Stimulated activated CD8-positive, alpha-beta memory T cell treated with anti-CD3 and anti-CD28 coated beads, Interleukin-12 subunit alpha, Interleukin-12 subunit beta, amount 100 ng/mL, for 1 hour (primary cell): Measurements from ENCODE around the gene CSK.

Experiments
- DNase-seq: peaks from one replicate; pipeline ENCODE4 v3.0.0-alpha.2; 2020; ENCODE audit warnings: low read depth

CSK gene

DNA sequence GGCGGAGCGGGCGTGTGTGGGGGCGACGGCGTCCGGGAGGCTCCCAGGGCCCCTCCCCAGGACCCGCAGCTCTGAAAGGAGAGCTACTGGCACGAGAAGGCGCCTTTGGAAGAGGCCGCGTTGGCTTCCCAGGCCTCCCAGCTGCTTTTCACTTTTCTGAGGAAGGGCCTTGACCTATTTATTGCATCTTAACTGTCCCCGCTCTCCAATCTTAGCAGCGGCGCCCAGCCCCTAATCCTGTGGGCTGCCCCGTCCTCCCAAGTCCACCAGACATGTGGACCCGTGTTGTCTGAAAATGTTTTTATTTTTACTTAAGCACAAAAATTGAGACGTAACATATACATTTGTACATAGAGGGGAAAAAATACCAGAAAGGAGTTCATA is 61.6 kb downstream of the CSK start:
- no peak for DNase-seq

DNA sequence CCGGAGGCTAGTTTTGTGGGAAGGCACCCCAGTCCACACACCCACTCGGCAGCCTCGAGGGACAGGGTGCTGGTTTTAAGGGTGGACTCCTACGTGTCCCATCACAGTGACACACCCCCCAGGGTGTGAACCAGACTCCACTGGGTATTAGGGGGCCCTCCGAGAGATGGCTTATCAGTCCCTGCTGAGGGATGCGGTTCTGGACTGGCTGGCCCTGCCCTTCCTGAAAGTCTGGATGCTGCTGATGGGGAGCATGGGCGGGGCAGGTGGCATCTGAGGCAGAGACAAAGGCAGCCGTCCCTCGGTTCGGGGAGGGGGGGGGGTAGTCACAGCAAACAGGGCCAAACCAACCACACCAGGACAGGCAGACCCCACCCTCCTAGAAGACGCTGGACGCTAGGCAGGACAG is 62.0 kb downstream of the CSK start:
- no peak for DNase-seq

DNA sequence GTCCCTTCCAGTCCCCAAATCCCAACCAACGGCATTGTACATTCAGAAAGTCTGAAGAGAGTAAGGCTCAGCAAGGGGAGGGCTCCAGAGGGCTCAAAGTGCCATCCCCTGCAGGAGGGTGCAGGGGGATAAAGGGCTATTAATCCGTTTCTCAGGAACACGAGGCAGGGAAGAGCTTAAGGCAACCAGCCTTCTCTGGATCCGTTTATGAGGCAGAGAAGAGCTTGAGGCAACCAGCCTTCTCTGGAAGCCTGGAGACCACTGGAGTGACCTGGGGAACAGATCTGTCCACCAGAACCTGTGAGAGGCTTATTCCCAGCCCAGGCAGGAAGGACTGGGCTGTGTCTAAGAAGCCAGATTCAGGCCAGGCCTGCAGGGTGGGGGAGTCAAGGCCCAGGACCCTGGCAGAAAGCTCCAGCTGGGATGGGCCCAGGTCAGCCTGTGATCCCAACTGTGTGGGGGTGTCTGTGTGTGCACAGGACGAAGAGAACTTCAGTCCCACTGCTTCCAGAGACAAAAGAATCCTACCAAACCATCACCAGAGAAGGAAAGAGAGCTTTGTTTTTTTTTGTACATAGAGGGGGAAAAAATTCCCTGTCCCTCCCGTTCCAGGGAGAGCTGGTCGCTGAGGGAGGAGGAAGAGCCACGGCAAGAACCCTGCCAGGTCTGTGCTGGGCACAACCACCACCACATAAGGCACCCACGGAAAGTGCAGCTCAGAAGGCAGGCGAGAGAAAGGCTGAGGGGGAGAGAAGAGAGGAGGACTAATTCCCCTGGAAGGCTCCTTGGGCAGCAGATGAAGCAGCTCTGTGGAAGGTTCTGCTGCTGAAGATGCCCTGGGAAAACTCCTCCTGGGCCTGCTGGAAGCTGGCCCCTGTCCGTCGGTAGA is 62.7 kb downstream of the CSK start:
- no peak for DNase-seq

DNA sequence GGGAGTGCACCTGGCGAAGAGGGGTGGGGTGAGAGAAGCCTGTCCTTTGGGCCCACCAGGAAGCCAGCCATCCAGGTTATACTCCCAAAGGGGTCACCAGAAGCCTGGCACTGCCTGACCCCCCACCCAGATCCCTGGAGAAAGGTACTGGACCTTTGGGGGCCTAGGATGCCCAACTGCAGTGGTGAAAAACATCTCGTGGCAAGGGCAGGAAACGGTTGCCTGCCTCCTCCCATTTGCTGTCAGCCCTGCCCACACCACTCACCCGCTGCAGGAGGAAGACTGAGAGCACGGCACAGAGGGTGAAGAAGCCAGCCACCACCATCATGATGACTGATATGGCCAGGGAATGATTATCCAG is 63.3 kb downstream of the CSK start:
- DNase-seq: peak; percentile 29

DNA sequence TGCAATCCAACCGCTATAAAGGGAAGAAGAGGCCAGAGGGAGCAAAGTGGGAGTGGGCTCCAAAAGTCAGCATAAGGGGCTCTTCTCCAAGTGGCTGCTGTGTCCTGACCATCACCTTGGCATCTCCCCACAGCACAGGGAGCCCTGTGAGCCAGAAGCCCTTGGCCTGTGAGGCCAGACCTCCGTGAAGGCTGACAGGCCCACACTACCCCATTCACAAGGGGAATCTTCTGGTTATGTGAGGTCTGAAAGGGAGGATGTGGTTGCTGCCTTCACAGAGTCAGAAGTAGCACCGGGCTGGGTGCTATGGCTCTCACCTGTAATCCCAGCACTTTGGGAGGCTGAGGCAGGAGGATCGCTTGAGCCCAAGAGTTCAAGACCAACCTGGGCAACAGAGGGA is 63.7 kb downstream of the CSK start:
- DNase-seq: no peak

DNA sequence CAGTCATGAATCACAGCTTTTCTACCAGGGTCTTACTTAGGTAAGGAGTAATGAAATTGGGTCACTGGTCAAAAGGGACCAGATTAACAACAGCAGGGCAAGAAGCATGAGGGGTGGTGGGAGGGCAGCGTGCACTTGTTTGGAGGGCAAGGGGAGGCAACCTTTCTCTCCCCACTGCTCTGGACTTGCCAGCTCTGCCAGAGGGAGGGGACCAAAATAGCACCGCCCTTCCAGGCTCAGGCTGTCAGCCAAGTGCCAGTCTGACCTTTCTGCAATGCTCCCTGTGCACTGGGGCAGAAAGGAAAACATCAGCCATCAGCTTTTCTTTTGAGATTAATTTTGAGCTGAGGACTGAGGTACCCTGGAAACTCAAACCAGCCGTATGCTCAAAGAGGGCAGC is 65.6 kb downstream of the CSK start:
- no peak for DNase-seq

DNA sequence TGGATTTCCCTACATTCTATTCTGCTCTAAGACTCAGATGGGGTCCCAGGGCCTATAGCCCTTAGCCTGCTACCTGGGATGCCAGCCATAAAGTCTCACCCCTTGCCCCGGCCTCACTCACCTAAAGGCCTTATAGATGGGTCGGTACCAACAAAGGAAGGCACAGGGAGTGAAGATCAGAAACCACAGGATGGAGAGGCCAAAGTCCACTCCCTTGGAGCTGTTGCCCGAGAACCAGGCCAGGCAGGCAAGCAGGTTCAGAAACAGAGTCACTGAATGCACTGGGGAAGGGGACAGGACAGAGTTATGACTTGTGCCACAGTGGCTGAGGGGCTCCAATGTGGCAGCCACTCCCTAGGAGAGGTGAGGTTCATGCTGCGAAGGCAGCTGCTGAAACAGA is 68.5 kb downstream of the CSK start:
- DNase-seq: no peak

DNA sequence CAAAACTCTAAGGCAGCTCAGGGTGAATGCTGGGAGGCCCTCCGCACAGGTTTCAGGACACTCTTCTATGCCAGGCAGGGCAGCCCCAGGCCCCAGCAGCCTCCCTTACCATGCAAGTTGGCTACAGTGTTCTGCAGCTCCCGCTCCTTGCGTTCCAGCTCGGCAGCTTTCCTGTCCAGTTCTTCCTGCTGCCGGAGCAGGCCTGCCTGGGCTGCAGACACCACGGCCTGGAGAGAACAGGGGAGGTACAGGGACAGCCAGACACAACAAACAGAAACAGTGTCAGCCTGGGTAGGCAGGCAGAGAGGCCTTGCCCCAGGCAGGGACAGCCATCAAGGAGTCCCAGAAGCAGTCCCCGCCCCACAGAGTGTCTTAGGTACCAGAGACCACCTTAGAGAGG is 70.1 kb downstream of the CSK start:
- no peak for DNase-seq
